DMS 273 (cell line): ENCODE measurements around the gene ARHGAP27.

Experiments used
- DNase-seq: peaks from one replicate; lab custom pipeline; 2025; ENCODE audit not compliant: unreplicated experiment; lab: John Stamatoyannopoulos, UW

ARHGAP27 gene

DNA sequence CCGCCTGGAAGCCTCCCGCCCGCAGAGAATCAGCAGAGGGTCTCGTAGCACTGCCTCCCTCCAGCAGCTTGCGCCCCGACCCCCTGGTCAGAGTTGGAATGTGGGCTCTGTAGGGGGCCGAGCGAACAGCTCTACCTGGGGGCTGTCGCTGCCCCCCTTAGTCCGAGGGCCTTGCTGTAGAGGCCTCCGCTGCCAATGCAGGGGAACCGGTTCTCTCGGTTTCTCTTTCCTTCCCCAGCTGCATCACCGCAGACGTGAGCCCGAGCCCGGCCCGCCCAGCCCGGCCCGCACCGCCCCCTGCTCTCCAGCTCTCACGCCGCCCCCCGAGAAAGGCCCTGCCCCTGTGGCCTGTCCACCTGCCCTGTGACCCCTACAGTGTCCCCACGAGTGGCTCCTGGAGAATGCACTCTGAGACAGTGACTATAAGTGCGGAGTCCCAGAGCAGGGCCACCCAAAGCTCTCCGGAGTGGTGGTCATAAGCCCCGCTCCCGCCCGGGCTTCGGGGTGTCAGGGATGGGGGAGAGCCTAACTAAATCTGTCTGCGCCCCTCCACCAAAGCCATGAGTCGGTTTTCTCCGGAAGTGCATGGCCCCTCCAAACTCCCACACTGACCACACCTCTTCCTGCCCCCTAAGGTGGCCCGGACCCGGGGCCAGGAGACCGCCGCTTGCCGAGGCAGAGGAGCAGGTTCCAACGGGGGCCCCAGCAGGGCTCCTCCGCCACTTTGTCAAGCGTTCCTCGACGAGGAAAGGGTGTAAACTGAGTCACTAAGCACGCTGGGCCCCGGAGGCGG lies 1.7 kb downstream of the ARHGAP27 start:
- no peak for DNase-seq

- DNase-seq: no peak
Observed at GRCh38 chr17:45430006-45430737, 2.5 kb downstream of the ARHGAP27 start.

DNA sequence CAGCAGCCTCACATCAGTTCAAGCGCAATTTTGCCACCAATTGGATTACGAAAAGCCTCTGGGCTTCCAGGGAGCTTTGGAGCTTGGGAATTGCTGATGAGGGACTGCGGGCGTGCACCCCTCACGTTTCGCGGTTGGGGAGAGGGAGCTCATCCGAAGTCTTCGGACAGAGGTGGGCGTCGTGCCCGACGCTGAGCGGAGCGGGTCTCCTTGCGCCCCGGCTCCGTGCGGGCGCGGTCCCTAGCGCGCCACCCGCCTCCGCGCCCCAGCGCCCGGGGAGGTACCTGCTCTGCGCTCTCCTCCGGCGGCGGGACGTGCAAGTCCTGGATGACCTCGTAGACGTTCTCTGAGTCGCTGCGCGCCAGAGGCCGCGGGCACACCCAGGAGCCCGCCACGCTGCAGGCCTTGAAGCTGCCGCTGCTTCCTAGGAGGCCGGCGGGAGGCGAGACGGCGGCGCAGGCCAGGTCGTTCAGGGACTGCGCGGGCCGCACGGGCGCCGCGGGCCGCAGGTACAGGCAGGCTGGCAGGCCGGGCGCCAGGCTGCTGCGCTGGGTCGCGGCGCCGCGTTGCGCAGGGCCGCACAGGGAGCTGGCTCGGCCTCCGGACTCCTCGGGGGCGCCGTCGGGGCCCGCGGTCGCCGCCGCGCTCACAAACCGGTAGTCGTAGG lies 3.2 kb downstream of the ARHGAP27 start:
- DNase-seq: no peak

GRCh38 chr17:45428931-45429338 lies 3.7 kb downstream of the ARHGAP27 start:
- DNase-seq: peak; percentile 79

- DNase-seq: peak; percentile 94
Observed at GRCh38 chr17:45428050-45428617, 4.5 kb downstream of the ARHGAP27 start.

- no peak for DNase-seq
Observed at GRCh38 chr17:45427181-45427835, 5.4 kb downstream of the ARHGAP27 start.

GRCh38 chr17:45426561-45426960 lies 6.1 kb downstream of the ARHGAP27 start:
- no peak for DNase-seq

DNA sequence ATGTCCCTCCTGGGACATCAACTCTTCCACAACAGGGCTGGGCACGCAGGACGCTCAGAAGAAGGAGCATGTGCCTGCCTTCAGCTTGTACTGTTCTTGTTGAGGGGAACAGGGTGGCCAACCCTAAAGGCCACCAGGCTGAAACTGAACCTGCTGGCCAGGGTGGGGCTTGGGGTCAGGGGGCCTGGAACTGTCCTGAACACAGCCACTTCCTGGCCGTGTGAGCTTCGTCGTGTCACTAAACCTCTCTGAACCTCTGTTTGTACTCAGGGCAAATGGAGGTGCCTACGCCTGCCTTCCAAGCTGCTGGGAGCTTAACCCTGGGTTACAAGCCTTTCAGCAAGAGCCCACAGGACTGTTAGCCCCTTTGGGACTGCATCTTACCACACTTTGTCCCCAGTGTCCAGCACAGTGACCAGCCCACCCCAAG lies 6.7 kb downstream of the ARHGAP27 start:
- no peak for DNase-seq

DNA sequence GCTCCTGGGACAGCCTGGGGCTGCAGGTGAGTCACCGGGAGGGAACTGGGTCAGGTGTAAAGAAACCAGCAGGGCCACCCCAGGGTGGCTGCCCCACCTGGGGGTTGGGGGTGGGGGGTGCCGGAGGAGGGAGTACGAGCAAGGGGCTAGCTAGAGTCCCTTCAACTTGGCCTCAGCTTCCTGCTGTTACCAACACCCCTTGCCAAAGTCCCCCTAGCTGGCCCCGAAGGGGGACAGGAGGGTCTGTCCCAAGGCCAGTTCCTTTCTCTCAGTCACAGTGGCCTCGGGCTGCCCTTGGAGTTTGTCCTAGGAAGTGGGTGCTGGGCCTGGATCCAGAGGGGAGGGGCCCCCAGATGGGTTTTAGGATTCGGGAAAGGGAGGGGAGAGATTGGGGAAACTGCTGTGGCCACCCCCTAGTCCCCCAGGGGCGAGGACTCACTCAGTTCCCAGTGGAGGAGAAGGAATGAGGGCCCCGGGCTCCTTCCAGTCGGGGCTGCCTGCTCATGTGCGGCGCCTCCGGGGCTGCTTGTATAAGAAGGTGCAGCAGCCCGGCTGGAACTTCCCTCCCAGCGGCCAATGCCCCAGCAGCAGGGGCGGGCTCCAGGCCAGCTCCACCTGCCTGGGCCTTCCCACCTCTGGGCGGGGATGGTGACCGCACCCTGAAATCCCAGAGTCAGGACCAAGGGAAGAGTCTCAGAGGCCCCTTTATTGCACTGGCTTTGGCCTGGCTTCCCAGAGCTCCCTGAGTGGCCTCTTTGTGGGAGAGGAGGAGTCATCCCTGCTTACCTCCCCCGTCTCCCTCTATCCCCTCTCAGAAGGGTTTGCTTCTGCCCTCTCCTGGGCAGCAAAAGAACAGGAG lies 7.3 kb downstream of the ARHGAP27 start:
- peak; percentile 88 for DNase-seq

DNA sequence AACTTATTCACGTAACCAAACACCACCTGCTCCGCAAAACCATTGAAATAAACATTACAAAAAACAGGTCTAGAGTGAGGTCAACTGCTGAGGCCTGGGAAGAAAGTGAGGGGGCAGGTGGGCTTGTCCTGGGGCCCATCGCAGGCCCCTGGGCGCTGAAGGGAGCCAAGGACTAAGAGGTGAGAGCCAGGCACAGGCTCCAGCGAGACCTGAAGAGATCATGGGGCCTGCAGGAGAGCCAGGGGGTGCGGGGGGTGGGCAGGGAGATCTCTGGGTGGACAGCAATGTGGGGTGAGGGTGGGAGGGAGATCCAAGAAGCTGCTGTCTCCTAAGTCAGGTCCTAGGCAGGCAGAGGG lies 7.9 kb downstream of the ARHGAP27 start:
- no peak for DNase-seq

DNA sequence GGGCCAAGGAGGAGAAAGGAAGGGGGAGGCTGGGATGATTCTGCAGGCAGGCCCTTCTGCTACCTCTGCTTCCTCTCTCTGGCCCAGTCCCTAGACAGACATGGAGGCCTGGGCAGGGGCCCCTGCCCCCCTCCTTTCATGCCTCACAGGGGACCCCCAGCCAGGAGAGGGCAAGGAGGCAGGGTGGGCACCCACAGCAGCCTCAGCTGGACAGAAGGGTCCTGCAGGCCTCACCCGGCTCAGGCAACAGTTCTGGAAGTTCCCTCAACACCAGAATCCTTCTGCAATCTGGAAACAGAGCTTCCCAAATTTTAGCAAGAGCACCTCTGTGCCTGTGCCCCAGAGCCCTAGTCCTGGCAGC lies 8.7 kb downstream of the ARHGAP27 start:
- DNase-seq: no peak

- no peak for DNase-seq
Observed at GRCh38 chr17:45423304-45423974, 9.2 kb downstream of the ARHGAP27 start.

- no peak for DNase-seq
Observed at GRCh38 chr17:45414990-45415881, 17.4 kb downstream of the ARHGAP27 start.

GRCh38 chr17:45413498-45413923 lies 19.2 kb downstream of the ARHGAP27 start:
- no peak for DNase-seq

DNA sequence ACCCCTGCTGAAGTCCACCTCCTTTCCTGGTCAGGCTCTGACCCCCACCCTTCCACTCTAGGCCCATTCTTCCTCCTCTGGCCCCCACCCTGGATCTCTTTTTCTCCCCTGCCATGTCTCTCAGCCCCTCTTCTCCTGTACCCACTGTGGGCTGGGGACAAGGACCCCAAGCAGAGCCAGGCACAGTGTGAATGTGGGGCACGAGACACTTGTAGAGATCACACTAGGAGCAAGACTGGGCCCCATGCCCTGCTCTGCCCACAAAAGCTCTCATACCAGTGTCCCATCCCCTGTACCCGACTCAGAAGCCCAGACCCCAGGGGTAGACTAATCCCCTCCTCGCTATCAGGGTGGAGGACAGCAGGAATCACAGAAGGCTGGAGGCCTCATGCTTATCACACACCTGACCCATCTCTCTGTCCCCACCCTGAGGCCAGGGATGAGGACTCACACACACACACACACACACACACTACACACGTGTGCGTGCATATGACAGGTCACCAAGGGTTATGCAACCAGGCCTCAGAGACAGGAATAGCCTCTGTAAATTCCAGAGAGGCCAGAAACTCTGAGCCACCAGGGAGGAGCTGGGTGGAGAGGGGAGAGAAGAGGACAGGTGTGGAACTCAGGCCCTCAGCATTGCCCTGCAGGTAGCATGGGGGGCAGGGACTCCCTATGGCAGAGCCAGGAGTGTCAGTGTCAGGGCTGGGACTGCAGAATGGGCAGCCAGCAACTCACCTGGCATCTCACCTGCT lies 21.1 kb downstream of the ARHGAP27 start:
- no peak for DNase-seq

- no peak for DNase-seq
Observed at GRCh38 chr17:45410144-45411091, 22.3 kb downstream of the ARHGAP27 start.

DNA sequence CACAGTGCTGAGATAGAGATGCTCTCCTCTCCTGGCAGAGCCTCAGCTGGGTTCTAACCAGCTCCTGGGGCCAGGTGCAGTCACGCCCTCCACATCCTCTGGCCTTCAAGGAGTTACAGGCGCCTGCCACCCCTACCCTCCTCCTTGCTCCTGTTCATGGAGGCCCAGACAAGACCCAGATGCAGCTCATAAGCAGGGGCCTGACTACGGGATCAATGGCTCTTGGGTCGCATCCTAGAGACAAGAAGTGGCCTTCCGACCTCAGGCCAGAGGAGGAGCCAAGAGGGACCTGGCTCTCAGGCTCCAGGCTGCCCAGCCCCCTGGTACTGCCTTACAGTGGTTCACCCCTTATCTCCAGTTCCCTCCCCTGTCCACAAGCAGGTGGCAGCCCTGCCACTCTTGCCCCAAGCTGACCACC lies 23.0 kb downstream of the ARHGAP27 start:
- no peak for DNase-seq
